ENCODE results near the gene YIF1B. TPM values are rescaled to one million over a fixed set of nuclear protein-coding genes. Genes with fewer than 3 reads are reported as not detected.

YIF1B gene
- total and polyA plus RNA-seq, 2 experiments from 2014 or later: 82.8 to 106 TPM

DNA sequence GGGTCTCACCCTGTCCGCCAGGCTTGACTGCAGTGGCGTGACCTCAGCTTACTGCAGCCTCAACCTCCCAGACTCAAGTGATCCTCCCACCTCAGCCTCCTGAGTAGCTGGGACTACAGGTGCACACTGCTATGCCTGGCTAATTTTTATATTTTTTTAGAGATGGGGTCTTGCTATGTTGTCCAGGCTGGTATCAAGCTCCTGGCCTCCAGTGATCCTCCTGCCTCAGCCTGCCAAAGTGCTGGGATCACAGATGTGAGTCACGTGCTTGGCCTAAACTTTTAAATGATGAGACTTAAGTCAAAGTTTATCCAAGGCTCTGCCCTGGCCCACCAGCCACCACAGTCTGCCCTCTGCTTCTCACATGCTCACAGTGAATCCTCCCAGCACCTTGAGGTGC lies 9.5 kb downstream of the YIF1B start:
- ATAC-seq: no peak
- 0 out of 2 replicates have a peak, but pooled peaks cover 4% of the 10 kb centered on the region for H3K79me2 ChIP-seq (replicated peaks; ENCODE audit: insufficient read depth)

More for the DNA sequence above, 9.5 kb downstream of the YIF1B start:
- 0 out of 2 replicates have a peak, but pooled peaks cover 3% of the 10 kb centered on the region for H3K36me3 ChIP-seq (ENCODE audit: insufficient read depth)
- peaks cover 6% of the 10 kb centered on the region; the same call in 2 of the 3 replicates for H3K36me3 Mint-ChIP-seq (ENCODE audit: low read depth)
- peaks cover 13% of the 10 kb centered on the region; the same call in 1 of the 2 replicates for H3F3A ChIP-seq (replicated peaks; ENCODE audit: low read depth)
- H3K9me2 ChIP-seq (ENCODE audit: insufficient read depth): no peaks in the 10 kb centered on the region
- peaks cover 24% of the 10 kb centered on the region for H3K27me3 Mint-ChIP-seq (ENCODE audit: insufficient read depth, low read depth, poor library complexity)
- H2AFZ ChIP-seq: no peak overlapping the region
- H3K4me1 Mint-ChIP-seq: no peaks in the 10 kb centered on the region; the same call in 2 of the 3 replicates
- no peak overlapping the region for H3K4me2 ChIP-seq
- TF ChIP-seq POLR2AphosphoS5 (IDR thresholded peaks at IDR 0.05; ENCODE audit: low read depth) (no peak), STAT1 (IDR thresholded peaks at IDR 0.05; ENCODE audit: unreplicated experiment) (no peak), CTCF (conservative IDR thresholded peaks at IDR 0.05; ENCODE audit: low read depth in 2 of 2) (no peak), ZNF114 (CRISPR knock-in tag; IDR thresholded peaks at IDR 0.05) (no peak), ZNF331 (CRISPR knock-in tag; IDR thresholded peaks at IDR 0.05; ENCODE audit: low read depth) (no peak), NANOG (IDR thresholded peaks at IDR 0.05; ENCODE audit: borderline replicate concordance) (no peak), EZH2phosphoT487 (IDR thresholded peaks at IDR 0.05; ENCODE audit: unreplicated experiment) (no peak), JUNB (IDR thresholded peaks at IDR 0.05; ENCODE audit: unreplicated experiment) (no peak), EZH2 (IDR thresholded peaks at IDR 0.05; ENCODE audit: low read depth, unreplicated experiment) (no peak), CREB1 (CRISPR knock-in tag; IDR thresholded peaks at IDR 0.05; ENCODE audit: low read depth) (no peak)
- TF ChIP-seq, protein P1, sequence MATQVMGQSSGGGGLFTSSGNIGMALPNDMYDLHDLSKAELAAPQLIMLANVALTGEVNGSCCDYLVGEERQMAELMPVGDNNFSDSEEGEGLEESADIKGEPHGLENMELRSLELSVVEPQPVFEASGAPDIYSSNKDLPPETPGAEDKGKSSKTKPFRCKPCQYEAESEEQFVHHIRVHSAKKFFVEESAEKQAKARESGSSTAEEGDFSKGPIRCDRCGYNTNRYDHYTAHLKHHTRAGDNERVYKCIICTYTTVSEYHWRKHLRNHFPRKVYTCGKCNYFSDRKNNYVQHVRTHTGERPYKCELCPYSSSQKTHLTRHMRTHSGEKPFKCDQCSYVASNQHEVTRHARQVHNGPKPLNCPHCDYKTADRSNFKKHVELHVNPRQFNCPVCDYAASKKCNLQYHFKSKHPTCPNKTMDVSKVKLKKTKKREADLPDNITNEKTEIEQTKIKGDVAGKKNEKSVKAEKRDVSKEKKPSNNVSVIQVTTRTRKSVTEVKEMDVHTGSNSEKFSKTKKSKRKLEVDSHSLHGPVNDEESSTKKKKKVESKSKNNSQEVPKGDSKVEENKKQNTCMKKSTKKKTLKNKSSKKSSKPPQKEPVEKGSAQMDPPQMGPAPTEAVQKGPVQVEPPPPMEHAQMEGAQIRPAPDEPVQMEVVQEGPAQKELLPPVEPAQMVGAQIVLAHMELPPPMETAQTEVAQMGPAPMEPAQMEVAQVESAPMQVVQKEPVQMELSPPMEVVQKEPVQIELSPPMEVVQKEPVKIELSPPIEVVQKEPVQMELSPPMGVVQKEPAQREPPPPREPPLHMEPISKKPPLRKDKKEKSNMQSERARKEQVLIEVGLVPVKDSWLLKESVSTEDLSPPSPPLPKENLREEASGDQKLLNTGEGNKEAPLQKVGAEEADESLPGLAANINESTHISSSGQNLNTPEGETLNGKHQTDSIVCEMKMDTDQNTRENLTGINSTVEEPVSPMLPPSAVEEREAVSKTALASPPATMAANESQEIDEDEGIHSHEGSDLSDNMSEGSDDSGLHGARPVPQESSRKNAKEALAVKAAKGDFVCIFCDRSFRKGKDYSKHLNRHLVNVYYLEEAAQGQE (IDR thresholded peaks at IDR 0.05; ENCODE audit: unreplicated experiment): no peak
- TF ChIP-seq, protein P2, sequence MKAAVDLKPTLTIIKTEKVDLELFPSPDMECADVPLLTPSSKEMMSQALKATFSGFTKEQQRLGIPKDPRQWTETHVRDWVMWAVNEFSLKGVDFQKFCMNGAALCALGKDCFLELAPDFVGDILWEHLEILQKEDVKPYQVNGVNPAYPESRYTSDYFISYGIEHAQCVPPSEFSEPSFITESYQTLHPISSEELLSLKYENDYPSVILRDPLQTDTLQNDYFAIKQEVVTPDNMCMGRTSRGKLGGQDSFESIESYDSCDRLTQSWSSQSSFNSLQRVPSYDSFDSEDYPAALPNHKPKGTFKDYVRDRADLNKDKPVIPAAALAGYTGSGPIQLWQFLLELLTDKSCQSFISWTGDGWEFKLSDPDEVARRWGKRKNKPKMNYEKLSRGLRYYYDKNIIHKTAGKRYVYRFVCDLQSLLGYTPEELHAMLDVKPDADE (IDR thresholded peaks at IDR 0.05): no peak
- TF ChIP-seq, protein P3, sequence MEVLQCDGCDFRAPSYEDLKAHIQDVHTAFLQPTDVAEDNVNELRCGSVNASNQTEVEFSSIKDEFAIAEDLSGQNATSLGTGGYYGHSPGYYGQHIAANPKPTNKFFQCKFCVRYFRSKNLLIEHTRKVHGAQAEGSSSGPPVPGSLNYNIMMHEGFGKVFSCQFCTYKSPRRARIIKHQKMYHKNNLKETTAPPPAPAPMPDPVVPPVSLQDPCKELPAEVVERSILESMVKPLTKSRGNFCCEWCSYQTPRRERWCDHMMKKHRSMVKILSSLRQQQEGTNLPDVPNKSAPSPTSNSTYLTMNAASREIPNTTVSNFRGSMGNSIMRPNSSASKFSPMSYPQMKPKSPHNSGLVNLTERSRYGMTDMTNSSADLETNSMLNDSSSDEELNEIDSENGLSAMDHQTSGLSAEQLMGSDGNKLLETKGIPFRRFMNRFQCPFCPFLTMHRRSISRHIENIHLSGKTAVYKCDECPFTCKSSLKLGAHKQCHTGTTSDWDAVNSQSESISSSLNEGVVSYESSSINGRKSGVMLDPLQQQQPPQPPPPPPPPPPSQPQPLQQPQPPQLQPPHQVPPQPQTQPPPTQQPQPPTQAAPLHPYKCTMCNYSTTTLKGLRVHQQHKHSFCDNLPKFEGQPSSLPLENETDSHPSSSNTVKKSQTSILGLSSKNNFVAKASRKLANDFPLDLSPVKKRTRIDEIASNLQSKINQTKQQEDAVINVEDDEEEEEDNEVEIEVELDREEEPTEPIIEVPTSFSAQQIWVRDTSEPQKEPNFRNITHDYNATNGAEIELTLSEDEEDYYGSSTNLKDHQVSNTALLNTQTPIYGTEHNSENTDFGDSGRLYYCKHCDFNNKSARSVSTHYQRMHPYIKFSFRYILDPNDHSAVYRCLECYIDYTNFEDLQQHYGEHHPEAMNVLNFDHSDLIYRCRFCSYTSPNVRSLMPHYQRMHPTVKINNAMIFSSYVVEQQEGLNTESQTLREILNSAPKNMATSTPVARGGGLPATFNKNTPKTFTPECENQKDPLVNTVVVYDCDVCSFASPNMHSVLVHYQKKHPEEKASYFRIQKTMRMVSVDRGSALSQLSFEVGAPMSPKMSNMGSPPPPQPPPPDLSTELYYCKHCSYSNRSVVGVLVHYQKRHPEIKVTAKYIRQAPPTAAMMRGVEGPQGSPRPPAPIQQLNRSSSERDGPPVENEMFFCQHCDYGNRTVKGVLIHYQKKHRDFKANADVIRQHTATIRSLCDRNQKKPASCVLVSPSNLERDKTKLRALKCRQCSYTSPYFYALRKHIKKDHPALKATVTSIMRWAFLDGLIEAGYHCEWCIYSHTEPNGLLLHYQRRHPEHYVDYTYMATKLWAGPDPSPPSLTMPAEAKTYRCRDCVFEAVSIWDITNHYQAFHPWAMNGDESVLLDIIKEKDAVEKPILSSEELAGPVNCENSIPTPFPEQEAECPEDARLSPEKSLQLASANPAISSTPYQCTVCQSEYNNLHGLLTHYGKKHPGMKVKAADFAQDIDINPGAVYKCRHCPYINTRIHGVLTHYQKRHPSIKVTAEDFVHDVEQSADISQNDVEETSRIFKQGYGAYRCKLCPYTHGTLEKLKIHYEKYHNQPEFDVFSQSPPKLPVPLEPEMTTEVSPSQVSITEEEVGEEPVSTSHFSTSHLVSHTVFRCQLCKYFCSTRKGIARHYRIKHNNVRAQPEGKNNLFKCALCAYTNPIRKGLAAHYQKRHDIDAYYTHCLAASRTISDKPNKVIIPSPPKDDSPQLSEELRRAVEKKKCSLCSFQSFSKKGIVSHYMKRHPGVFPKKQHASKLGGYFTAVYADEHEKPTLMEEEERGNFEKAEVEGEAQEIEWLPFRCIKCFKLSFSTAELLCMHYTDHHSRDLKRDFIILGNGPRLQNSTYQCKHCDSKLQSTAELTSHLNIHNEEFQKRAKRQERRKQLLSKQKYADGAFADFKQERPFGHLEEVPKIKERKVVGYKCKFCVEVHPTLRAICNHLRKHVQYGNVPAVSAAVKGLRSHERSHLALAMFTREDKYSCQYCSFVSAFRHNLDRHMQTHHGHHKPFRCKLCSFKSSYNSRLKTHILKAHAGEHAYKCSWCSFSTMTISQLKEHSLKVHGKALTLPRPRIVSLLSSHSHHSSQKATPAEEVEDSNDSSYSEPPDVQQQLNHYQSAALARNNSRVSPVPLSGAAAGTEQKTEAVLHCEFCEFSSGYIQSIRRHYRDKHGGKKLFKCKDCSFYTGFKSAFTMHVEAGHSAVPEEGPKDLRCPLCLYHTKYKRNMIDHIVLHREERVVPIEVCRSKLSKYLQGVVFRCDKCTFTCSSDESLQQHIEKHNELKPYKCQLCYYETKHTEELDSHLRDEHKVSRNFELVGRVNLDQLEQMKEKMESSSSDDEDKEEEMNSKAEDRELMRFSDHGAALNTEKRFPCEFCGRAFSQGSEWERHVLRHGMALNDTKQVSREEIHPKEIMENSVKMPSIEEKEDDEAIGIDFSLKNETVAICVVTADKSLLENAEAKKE (CRISPR knock-in tag; IDR thresholded peaks at IDR 0.05): no peak
- no peaks in the 10 kb centered on the region; the same call in 1 of the 2 replicates for H3K27me3 ChIP-seq (ENCODE audit: insufficient read depth)
- no peak overlapping the region for H3K4me3 ChIP-seq
- no peak for DNase-seq (ENCODE audit: low spot score)
- H3K4me1 ChIP-seq (ENCODE audit: insufficient read depth): peaks cover 14% of the 10 kb centered on the region
- no peak overlapping the region for H3K27ac ChIP-seq (ENCODE audit: low read depth)
- no peak overlapping the region for H3K4me3 Mint-ChIP-seq
- no peak overlapping the region for H3K27ac Mint-ChIP-seq
- no peaks in the 10 kb centered on the region; the same call in 1 of the 3 replicates for H3K9me3 Mint-ChIP-seq
- H4K20me1 ChIP-seq (replicated peaks; ENCODE audit: insufficient read depth): no peaks in the 10 kb centered on the region; the same call in 1 of the 2 replicates
